Measurements from ENCODE around the gene MYO1G.

- TF ChIP-seq POLR2A (IDR thresholded peaks at IDR 0.05; ENCODE audit: low read depth, low read length) = no peak
- TF ChIP-seq POLR2AphosphoS5 (IDR thresholded peaks at IDR 0.05; ENCODE audit: low read depth, low read length) = no peak
- TF ChIP-seq TAF1 (IDR thresholded peaks at IDR 0.05; ENCODE audit: borderline replicate concordance, low read depth, low read length) = no peak
These were observed 34.0 kb downstream of the MYO1G start for GRCh38 chr7:44944821-44945220.
